Ascending aorta (tissue), 2 donors: Measurements from ENCODE around the gene TMEM263. TPM values are rescaled to one million over a fixed set of nuclear protein-coding genes. Genes with fewer than 3 reads are reported as not detected.

Source experiments
- DNase-seq, 2 donors: peaks; one replicate each; pipeline ENCODE4 v3.0.0-alpha.2; 2019; ENCODE audit warnings: low spot score in 2 of 2
- H3K27ac ChIP-seq, 2 donors: fragments of 200-600 bp; sonication (generic); one replicate each; pipeline ENCODE4 v1.5.1; 2016 to 2017; ENCODE audit warnings: mild to moderate bottlenecking in 1 of 2
- H3K27me3 ChIP-seq: fragments of 200-600 bp; sonication (generic); one replicate; pipeline ENCODE4 v1.5.1; 2017
- H3K36me3 ChIP-seq, 2 donors: fragments of 200-600 bp; sonication (generic); one replicate each; pipeline ENCODE4 v1.5.1; 2016
- H3K4me1 ChIP-seq, 2 donors: fragments of 200-600 bp; sonication (generic); one replicate each; pipeline ENCODE4 v1.5.1; 2016 to 2017; ENCODE audit warnings: mild to moderate bottlenecking in 1 of 2
- H3K4me3 ChIP-seq, 2 donors: fragments of 200-600 bp; sonication (generic); one replicate each; pipeline ENCODE4 v1.5.1; 2016 to 2017; ENCODE audit warnings: mild to moderate bottlenecking in 1 of 2
- H3K9me3 ChIP-seq, 2 donors: fragments of 200-600 bp; sonication (generic); one replicate each; pipeline ENCODE4 v1.5.1; 2016
- intact Hi-C: fragments of 100-400 bp; cut with DNase I; formaldehyde crosslinking; loops from one replicate; pipeline ENCODE4 v1.15.1; 2023
- total RNA-seq: library from RNA; depleted of rRNA; stranded (reverse); fragments of >200 nt; gene quantifications from one replicate; pipeline ENCODE4 v1.1.0, GENCODE V29; 2016
- TF ChIP-seq, protein P1 (sequence below), 3 experiments: fragments of 200-600 bp in 2 of 3; fragments of 450-650 bp in 1 of 3; sonication (generic) in 2 of 3; IDR thresholded peaks; one replicate each; pipeline ENCODE4 v1.5.1; 2016 to 2019; ENCODE audit warnings: antibody characterized with exemption in 3 of 3, mild to moderate bottlenecking in 1 of 3, moderate library complexity in 1 of 3

TMEM263 gene
- total RNA-seq, 1 donor from 2014 or later = 27.0 TPM

DNA sequence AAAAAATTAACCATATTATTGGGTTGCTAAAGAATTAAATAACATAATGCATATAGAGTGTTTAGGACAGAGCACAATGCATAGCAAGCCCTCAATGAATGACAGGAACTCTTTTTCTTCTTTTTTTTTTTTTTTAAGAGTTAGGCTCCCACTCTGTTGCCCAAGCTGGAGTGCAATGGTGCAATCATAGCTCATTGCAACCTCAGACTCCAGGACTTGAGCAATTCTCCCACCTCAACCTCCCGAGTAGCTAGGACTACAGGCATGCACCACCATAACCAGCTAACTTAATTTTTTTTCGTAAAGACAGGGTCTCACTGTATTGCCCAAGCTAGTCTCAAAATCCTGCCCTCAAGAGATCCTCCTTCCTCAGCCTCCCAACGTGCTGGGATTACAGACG, 51.7 kb downstream of the TMEM263 start:
- no peaks in the 10 kb centered on the region for H3K27me3 ChIP-seq
- H3K36me3 ChIP-seq = no peaks in the 10 kb centered on the region
- H3K4me1 ChIP-seq = peaks cover 0 to 2% of the 10 kb centered on the region in 2 donors
- intact Hi-C loops = no loop called here
- TF ChIP-seq, protein P1, sequence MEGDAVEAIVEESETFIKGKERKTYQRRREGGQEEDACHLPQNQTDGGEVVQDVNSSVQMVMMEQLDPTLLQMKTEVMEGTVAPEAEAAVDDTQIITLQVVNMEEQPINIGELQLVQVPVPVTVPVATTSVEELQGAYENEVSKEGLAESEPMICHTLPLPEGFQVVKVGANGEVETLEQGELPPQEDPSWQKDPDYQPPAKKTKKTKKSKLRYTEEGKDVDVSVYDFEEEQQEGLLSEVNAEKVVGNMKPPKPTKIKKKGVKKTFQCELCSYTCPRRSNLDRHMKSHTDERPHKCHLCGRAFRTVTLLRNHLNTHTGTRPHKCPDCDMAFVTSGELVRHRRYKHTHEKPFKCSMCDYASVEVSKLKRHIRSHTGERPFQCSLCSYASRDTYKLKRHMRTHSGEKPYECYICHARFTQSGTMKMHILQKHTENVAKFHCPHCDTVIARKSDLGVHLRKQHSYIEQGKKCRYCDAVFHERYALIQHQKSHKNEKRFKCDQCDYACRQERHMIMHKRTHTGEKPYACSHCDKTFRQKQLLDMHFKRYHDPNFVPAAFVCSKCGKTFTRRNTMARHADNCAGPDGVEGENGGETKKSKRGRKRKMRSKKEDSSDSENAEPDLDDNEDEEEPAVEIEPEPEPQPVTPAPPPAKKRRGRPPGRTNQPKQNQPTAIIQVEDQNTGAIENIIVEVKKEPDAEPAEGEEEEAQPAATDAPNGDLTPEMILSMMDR (IDR thresholded peaks at IDR 0.05) = no peak
- no peaks in the 10 kb centered on the region for H3K9me3 ChIP-seq
- H3K4me3 ChIP-seq = no peak overlapping the region
- no peak for DNase-seq
- H3K27ac ChIP-seq = no peak overlapping the region

DNA sequence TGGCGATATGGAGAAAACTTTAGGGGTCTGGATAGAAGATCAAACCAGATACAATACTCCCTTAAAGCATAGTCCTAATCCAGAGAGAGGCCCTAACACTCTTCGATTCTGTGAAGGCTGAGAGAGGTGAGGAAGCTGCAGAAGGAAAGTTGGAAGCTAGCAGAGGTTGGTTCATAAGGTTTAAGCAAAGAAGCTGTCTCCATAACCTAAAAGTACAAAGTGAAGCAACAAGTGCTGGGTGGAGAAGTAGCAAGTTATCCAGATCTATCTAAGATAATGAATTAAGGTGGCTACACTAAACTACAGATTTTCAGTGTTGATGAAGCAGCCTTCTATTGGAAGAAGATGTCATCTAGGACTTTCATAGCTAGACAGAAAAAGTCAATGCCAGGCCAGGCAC, 55.8 kb downstream of the TMEM263 start:
- Histone ChIP-seq H3K27me3 (no peaks in the 10 kb centered on the region), H3K36me3 (peaks cover 0 to 4% of the 10 kb centered on the region in 2 donors), H3K4me1 (no peaks in the 10 kb centered on the region), H3K27ac (no peak overlapping the region), H3K9me3 (no peaks in the 10 kb centered on the region), H3K4me3 (no peak overlapping the region)
- DNase-seq = no peak
- TF ChIP-seq, protein P1 (IDR thresholded peaks at IDR 0.05) = no peak
- intact Hi-C loops = no loop called here

DNA sequence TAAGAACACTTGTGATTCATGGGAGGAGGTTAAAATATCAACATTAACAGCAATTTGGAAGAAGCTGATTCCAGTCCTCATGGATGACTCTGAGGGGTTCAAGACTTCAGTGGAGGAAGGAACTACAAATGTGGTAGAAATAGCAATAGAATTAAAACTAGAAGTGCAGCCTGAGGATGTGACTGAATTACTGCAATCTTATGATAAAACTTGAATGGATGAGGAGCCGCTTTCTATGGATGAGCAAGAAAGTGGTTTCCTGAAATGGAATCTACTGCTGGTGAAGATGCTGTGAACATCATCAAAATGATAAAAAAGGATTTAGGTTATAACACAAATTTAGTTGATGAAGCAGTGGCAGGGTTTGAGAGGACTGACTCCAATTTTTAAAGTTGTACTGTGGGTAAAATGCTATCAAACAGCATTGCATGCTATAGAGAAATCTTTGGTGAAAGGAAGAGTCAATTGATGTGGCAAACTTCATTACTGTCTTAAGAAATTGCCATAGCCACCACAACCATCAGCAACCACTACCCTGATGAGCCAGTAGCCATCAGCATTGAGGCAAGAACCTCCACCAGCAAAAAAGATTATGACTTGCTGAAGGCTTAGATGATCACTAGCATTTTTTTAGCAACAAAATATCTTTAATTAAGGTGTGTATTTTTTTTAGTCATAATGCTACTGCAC, 57.2 kb downstream of the TMEM263 start:
- Histone ChIP-seq H3K4me1 (no peaks in the 10 kb centered on the region), H3K27ac (no peak overlapping the region), H3K36me3 (peaks cover 0 to 9% of the 10 kb centered on the region in 2 donors), H3K9me3 (no peaks in the 10 kb centered on the region), H3K27me3 (no peaks in the 10 kb centered on the region), H3K4me3 (no peak overlapping the region)
- intact Hi-C loops = no loop called here
- no peak for DNase-seq
- TF ChIP-seq, protein P1 (IDR thresholded peaks at IDR 0.05) = no peak

DNA sequence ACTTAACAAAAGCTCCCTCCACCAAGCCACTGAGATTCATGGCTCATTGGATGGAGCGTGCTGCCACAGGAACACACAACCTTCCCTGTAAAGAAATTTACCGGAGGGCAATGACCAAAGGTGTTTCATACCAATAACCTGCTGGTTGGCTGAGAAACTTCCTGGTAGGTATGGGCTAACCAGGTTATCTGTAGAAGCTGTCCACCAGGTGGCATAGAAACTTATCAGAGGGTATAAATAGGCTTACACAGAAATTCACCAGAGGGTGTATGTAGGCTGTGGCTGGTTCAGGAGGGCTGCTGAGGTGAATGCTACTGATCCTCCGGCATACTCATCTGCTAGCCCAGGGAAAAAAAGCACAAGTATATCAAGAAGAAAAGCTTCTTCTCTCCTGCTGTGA, 58.3 kb downstream of the TMEM263 start:
- DNase-seq = no peak
- H3K27ac ChIP-seq = no peak overlapping the region
- intact Hi-C loops = no loop called here
- H3K9me3 ChIP-seq = no peaks in the 10 kb centered on the region
- H3K36me3 ChIP-seq = peaks cover 0 to 9% of the 10 kb centered on the region in 2 donors
- H3K4me3 ChIP-seq = no peak overlapping the region
- TF ChIP-seq, protein P1 (IDR thresholded peaks at IDR 0.05) = no peak
- no peaks in the 10 kb centered on the region for H3K4me1 ChIP-seq
- H3K27me3 ChIP-seq = no peaks in the 10 kb centered on the region

DNA sequence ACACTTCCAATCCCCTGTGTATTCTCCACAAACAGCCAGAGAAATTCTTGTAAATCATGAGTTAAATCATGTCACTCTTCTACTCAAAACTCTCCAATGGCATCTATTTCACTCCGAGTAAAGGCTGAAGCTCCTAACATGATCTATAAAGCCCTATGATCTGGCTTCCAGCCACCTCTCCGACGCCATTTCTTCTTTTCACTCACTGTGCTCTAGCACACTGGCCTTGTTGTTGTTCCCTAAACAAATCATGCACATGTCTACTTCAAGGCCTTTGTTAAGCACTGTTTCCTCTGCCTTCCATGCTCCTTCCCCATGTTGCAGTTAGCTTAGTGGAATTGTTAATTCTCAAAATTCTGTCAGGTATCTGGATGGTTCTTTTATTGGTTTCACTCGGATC, 61.3 kb downstream of the TMEM263 start:
- no peak overlapping the region for H3K27ac ChIP-seq
- H3K4me3 ChIP-seq = no peak overlapping the region
- no peak for DNase-seq
- peaks cover 0 to 22% of the 10 kb centered on the region in 2 donors for H3K36me3 ChIP-seq
- no peaks in the 10 kb centered on the region for H3K9me3 ChIP-seq
- no peaks in the 10 kb centered on the region for H3K4me1 ChIP-seq
- H3K27me3 ChIP-seq = no peaks in the 10 kb centered on the region
- TF ChIP-seq, protein P1 (IDR thresholded peaks at IDR 0.05) = no peak
- intact Hi-C loops = no loop called here
